Esophagus mucosa (tissue), 1 donor: Measurements from ENCODE around the gene ALDH7A1. TPM values are rescaled to one million over a fixed set of nuclear protein-coding genes. Genes with fewer than 3 reads are reported as not detected.
"Not testable (repeated sequence)": the region's sequence is repeated elsewhere in the genome, so short reads cannot be mapped to it uniquely, and the experiment has no call there.

Experiments used
- ATAC-seq: fragments of 200-7000 bp; cut with Tn5 transposase; one replicate; pipeline ENCODE4 v1.9.1; 2020
- total RNA-seq: library from RNA; stranded (reverse); gene quantifications from one replicate; pipeline ENCODE4 v1.2.4, GENCODE V29; 2023
- donor health status: DM: yes; HTN: yes; CAD: no.

The ALDH7A1 gene
- total RNA-seq, 1 donor from 2014 or later: 118 TPM

GRCh38 chr5:126531543-126532120 is 63.4 kb downstream of the ALDH7A1 start:
- ATAC-seq: no peak

GRCh38 chr5:126527892-126528291 is 67.1 kb downstream of the ALDH7A1 start:
- ATAC-seq: no peak

- ATAC-seq: no peak
Observed at GRCh38 chr5:126527158-126527557, 67.9 kb downstream of the ALDH7A1 start.

- ATAC-seq: no peak
Observed at GRCh38 chr5:126526493-126526892, 68.5 kb downstream of the ALDH7A1 start.

- ATAC-seq: no peak
Observed at GRCh38 chr5:126525630-126526245, 69.3 kb downstream of the ALDH7A1 start.

- ATAC-seq: no peak
Observed at GRCh38 chr5:126523818-126524510, 71.1 kb downstream of the ALDH7A1 start.

GRCh38 chr5:126521130-126521529 is 73.9 kb downstream of the ALDH7A1 start:
- no peak for ATAC-seq

- no peak for ATAC-seq
Observed at GRCh38 chr5:126520593-126520953, 74.4 kb downstream of the ALDH7A1 start.

- ATAC-seq: no peak
Observed at GRCh38 chr5:126519637-126520592, 75.1 kb downstream of the ALDH7A1 start.

- ATAC-seq: not testable (repeated sequence)
Observed at GRCh38 chr5:126519223-126519622, 75.8 kb downstream of the ALDH7A1 start.

- no peak for ATAC-seq
Observed at GRCh38 chr5:126516852-126517251, 78.2 kb downstream of the ALDH7A1 start.

- no peak for ATAC-seq
Observed at GRCh38 chr5:126516133-126516532, 78.9 kb downstream of the ALDH7A1 start.

GRCh38 chr5:126515337-126515736 is 79.7 kb downstream of the ALDH7A1 start:
- no peak for ATAC-seq

GRCh38 chr5:126514558-126515141 is 80.4 kb downstream of the ALDH7A1 start:
- no peak for ATAC-seq

GRCh38 chr5:126514131-126514557 is 80.9 kb downstream of the ALDH7A1 start:
- ATAC-seq: no peak

- ATAC-seq: no peak
Observed at GRCh38 chr5:126513703-126514102, 81.3 kb downstream of the ALDH7A1 start.

- no peak for ATAC-seq
Observed at GRCh38 chr5:126513302-126513701, 81.7 kb downstream of the ALDH7A1 start.

GRCh38 chr5:126512451-126512850 is 82.6 kb downstream of the ALDH7A1 start:
- no peak for ATAC-seq

- ATAC-seq: no peak
Observed at GRCh38 chr5:126511961-126512360, 83.1 kb downstream of the ALDH7A1 start.

GRCh38 chr5:126509339-126509738 is 85.7 kb downstream of the ALDH7A1 start:
- ATAC-seq: no peak

- peak; percentile 42 for ATAC-seq
Observed at GRCh38 chr5:126508962-126509279, 86.1 kb downstream of the ALDH7A1 start.

- no peak for ATAC-seq
Observed at GRCh38 chr5:126508251-126508961, 86.6 kb downstream of the ALDH7A1 start.
